Measurements from ENCODE around the gene BANF2. TPM values are rescaled to one million over a fixed set of nuclear protein-coding genes. Genes with fewer than 3 reads are reported as not detected.
"Not testable (repeated sequence)": the region's sequence is repeated elsewhere in the genome, so short reads cannot be mapped to it uniquely, and the experiment has no call there.

Gene BANF2
- total RNA-seq, 2 experiments from 2014 or later, result not detected

- no peaks in the 10 kb centered on the region for H3K36me3 Mint-ChIP-seq
- H3K4me3 Mint-ChIP-seq, result no peak overlapping the region
- CTCF ChIA-PET, result no interaction called here
These were observed 63.2 kb downstream of the BANF2 start for GRCh38 chr20:17762873-17763557.

GRCh38 chr20:17765017-17765416, 65.3 kb downstream of the BANF2 start:
- Mint-ChIP-seq H3K27ac (no peak overlapping the region), H3K4me1 (ENCODE audit: low read depth) (no peaks in the 10 kb centered on the region), H3K9me3 (no peaks in the 10 kb centered on the region), H3K27me3 (peaks cover 3% of the 10 kb centered on the region), H3K36me3 (no peaks in the 10 kb centered on the region), H3K4me3 (no peak overlapping the region)
- POLR2A ChIA-PET, result no interaction called here
- intact Hi-C loops (cut with micrococcal nuclease), result loop anchor here (10.0 kb wide), 1 partner anchor 110 kb away; no protein-coding TSS in a partner anchor
- DNase-seq, result no peak
- CTCF ChIA-PET, result no interaction called here

More at GRCh38 chr20:17762873-17763557, 63.2 kb downstream of the BANF2 start:
- H3K4me1 Mint-ChIP-seq (ENCODE audit: low read depth), result no peaks in the 10 kb centered on the region
- POLR2A ChIA-PET, result no interaction called here
- H3K27ac Mint-ChIP-seq, result no peak overlapping the region
- intact Hi-C loops (cut with micrococcal nuclease), result loop anchor here (10.0 kb wide), 1 partner anchor 112 kb away; no protein-coding TSS in a partner anchor
- peaks cover 3% of the 10 kb centered on the region for H3K27me3 Mint-ChIP-seq
- H3K9me3 Mint-ChIP-seq, result peaks cover 12% of the 10 kb centered on the region
- DNase-seq, result no peak

- DNase-seq, result no peak
- H3K27ac Mint-ChIP-seq, result no peak overlapping the region
- ChIA-PET POLR2A (no interaction called here), CTCF (no interaction called here)
- H3K36me3 Mint-ChIP-seq, result no peaks in the 10 kb centered on the region
- no peak overlapping the region for H3K4me3 Mint-ChIP-seq
- no peaks in the 10 kb centered on the region for H3K4me1 Mint-ChIP-seq (ENCODE audit: low read depth)
- H3K27me3 Mint-ChIP-seq, result peaks cover 3% of the 10 kb centered on the region
- H3K9me3 Mint-ChIP-seq, result no peaks in the 10 kb centered on the region
- intact Hi-C loops (cut with micrococcal nuclease), result loop anchor here (10.0 kb wide), 1 partner anchor 109 kb away; no protein-coding TSS in a partner anchor
These were observed 65.8 kb downstream of the BANF2 start for GRCh38 chr20:17765584-17765983.

- Mint-ChIP-seq H3K9me3 (no peaks in the 10 kb centered on the region), H3K4me3 (no peak overlapping the region), H3K27me3 (peaks cover 3% of the 10 kb centered on the region), H3K27ac (no peak overlapping the region), H3K4me1 (ENCODE audit: low read depth) (no peaks in the 10 kb centered on the region), H3K36me3 (no peaks in the 10 kb centered on the region)
- POLR2A ChIA-PET, result no interaction called here
- intact Hi-C loops (cut with micrococcal nuclease), result loop anchor here (10.0 kb wide), 1 partner anchor 109 kb away; no protein-coding TSS in a partner anchor
- no peak for DNase-seq
- CTCF ChIA-PET, result no interaction called here
These were observed 66.5 kb downstream of the BANF2 start for GRCh38 chr20:17766226-17766625.

GRCh38 chr20:17767624-17768023, 67.9 kb downstream of the BANF2 start:
- H3K36me3 Mint-ChIP-seq, result no peaks in the 10 kb centered on the region
- no peak for DNase-seq
- H3K9me3 Mint-ChIP-seq, result no peaks in the 10 kb centered on the region
- H3K4me1 Mint-ChIP-seq (ENCODE audit: low read depth), result no peaks in the 10 kb centered on the region
- H3K27me3 Mint-ChIP-seq, result peaks cover 3% of the 10 kb centered on the region
- no peak overlapping the region for H3K27ac Mint-ChIP-seq
- no peak overlapping the region for H3K4me3 Mint-ChIP-seq
- intact Hi-C loops (cut with micrococcal nuclease), result loop anchor here (10.0 kb wide), 1 partner anchor 107 kb away; no protein-coding TSS in a partner anchor
- ChIA-PET POLR2A (no interaction called here), CTCF (no interaction called here)

- intact Hi-C loops (cut with micrococcal nuclease), result loop anchor here (10.0 kb wide), 1 partner anchor 107 kb away; no protein-coding TSS in a partner anchor
- no peaks in the 10 kb centered on the region for H3K4me1 Mint-ChIP-seq (ENCODE audit: low read depth)
- no peak for DNase-seq
- H3K36me3 Mint-ChIP-seq, result no peaks in the 10 kb centered on the region
- peaks cover 3% of the 10 kb centered on the region for H3K27me3 Mint-ChIP-seq
- CTCF ChIA-PET, result no interaction called here
- no peaks in the 10 kb centered on the region for H3K9me3 Mint-ChIP-seq
- H3K27ac Mint-ChIP-seq, result no peak overlapping the region
- no peak overlapping the region for H3K4me3 Mint-ChIP-seq
- POLR2A ChIA-PET, result no interaction called here
These were observed 68.5 kb downstream of the BANF2 start for GRCh38 chr20:17768271-17768670.

GRCh38 chr20:17769716-17770115, 70.0 kb downstream of the BANF2 start:
- H3K36me3 Mint-ChIP-seq; H3K9me3 Mint-ChIP-seq; H3K27me3 Mint-ChIP-seq; H3K4me1 Mint-ChIP-seq (ENCODE audit: low read depth); DNase-seq; H3K4me3 Mint-ChIP-seq; POLR2A ChIA-PET; H3K27ac Mint-ChIP-seq; CTCF ChIA-PET: not testable (repeated sequence)
- intact Hi-C loops (cut with micrococcal nuclease), result loop anchor here (10.0 kb wide), 1 partner anchor 105 kb away; no protein-coding TSS in a partner anchor

- no peak for DNase-seq
- Mint-ChIP-seq H3K36me3 (no peaks in the 10 kb centered on the region), H3K27me3 (peaks cover 5% of the 10 kb centered on the region), H3K4me3 (no peak overlapping the region), H3K4me1 (ENCODE audit: low read depth) (no peaks in the 10 kb centered on the region), H3K9me3 (no peaks in the 10 kb centered on the region), H3K27ac (no peak overlapping the region)
- POLR2A ChIA-PET, result no interaction called here
- CTCF ChIA-PET, result no interaction called here
- intact Hi-C loops (cut with micrococcal nuclease), result no loop called here
These were observed 71.6 kb downstream of the BANF2 start for GRCh38 chr20:17771206-17772004.

- H3K4me3 Mint-ChIP-seq, result no peak overlapping the region
- H3K27me3 Mint-ChIP-seq, result peaks cover 5% of the 10 kb centered on the region
- no peaks in the 10 kb centered on the region for H3K9me3 Mint-ChIP-seq
- H3K36me3 Mint-ChIP-seq, result no peaks in the 10 kb centered on the region
- intact Hi-C loops (cut with micrococcal nuclease), result no loop called here
- DNase-seq, result no peak
- no peak overlapping the region for H3K27ac Mint-ChIP-seq
- ChIA-PET CTCF (no interaction called here), POLR2A (no interaction called here)
- H3K4me1 Mint-ChIP-seq (ENCODE audit: low read depth), result no peaks in the 10 kb centered on the region
These were observed 72.2 kb downstream of the BANF2 start for GRCh38 chr20:17772005-17772343.

- Mint-ChIP-seq H3K9me3 (no peaks in the 10 kb centered on the region), H3K27me3 (peaks cover 5% of the 10 kb centered on the region), H3K36me3 (no peaks in the 10 kb centered on the region), H3K4me3 (no peak overlapping the region), H3K4me1 (ENCODE audit: low read depth) (no peaks in the 10 kb centered on the region), H3K27ac (no peak overlapping the region)
- DNase-seq, result no peak
- CTCF ChIA-PET, result no interaction called here
- intact Hi-C loops (cut with micrococcal nuclease), result no loop called here
- POLR2A ChIA-PET, result no interaction called here
These were observed 73.9 kb downstream of the BANF2 start for GRCh38 chr20:17773619-17774018.

GRCh38 chr20:17775600-17775999, 75.8 kb downstream of the BANF2 start:
- H3K4me1 Mint-ChIP-seq (ENCODE audit: low read depth), result no peaks in the 10 kb centered on the region
- H3K4me3 Mint-ChIP-seq, result no peak overlapping the region
- no peaks in the 10 kb centered on the region for H3K36me3 Mint-ChIP-seq
- DNase-seq, result no peak
- CTCF ChIA-PET, result no interaction called here
- intact Hi-C loops (cut with micrococcal nuclease), result no loop called here
- no peak overlapping the region for H3K27ac Mint-ChIP-seq
- peaks cover 2% of the 10 kb centered on the region for H3K9me3 Mint-ChIP-seq
- POLR2A ChIA-PET, result no interaction called here
- H3K27me3 Mint-ChIP-seq, result peaks cover 7% of the 10 kb centered on the region

GRCh38 chr20:17776551-17776950, 76.8 kb downstream of the BANF2 start:
- peaks cover 7% of the 10 kb centered on the region for H3K27me3 Mint-ChIP-seq
- intact Hi-C loops (cut with micrococcal nuclease), result no loop called here
- H3K4me1 Mint-ChIP-seq (ENCODE audit: low read depth), result no peaks in the 10 kb centered on the region
- DNase-seq, result no peak
- no peak overlapping the region for H3K27ac Mint-ChIP-seq
- ChIA-PET POLR2A (no interaction called here), CTCF (no interaction called here)
- H3K9me3 Mint-ChIP-seq, result peaks cover 2% of the 10 kb centered on the region
- H3K36me3 Mint-ChIP-seq, result no peaks in the 10 kb centered on the region
- no peak overlapping the region for H3K4me3 Mint-ChIP-seq

GRCh38 chr20:17779011-17779410, 79.2 kb downstream of the BANF2 start:
- H3K27ac Mint-ChIP-seq; H3K4me1 Mint-ChIP-seq (ENCODE audit: low read depth); intact Hi-C loops (cut with micrococcal nuclease); H3K9me3 Mint-ChIP-seq; H3K27me3 Mint-ChIP-seq; DNase-seq; H3K36me3 Mint-ChIP-seq; POLR2A ChIA-PET; CTCF ChIA-PET; H3K4me3 Mint-ChIP-seq: not testable (repeated sequence)

All from activated CD4-positive, alpha-beta memory T cell treated with anti-CD3 and anti-CD28 coated beads for 36 hours (primary cell).